ENCODE data around the gene GMDS.

The GMDS gene

GRCh38 chr6:2240961-2241360 lies 4.4 kb downstream of the GMDS start:
- no peak for DNase-seq (ENCODE audit: low read depth)

GRCh38 chr6:2237001-2237400 lies 8.4 kb downstream of the GMDS start:
- no peak for DNase-seq (ENCODE audit: low read depth)

- DNase-seq (ENCODE audit: low read depth) = no peak
These were observed 9.5 kb downstream of the GMDS start for GRCh38 chr6:2235777-2236495.

GRCh38 chr6:2232445-2232844 lies 13.0 kb downstream of the GMDS start:
- DNase-seq (ENCODE audit: low read depth) = no peak

GRCh38 chr6:2231438-2231837 lies 14.0 kb downstream of the GMDS start:
- no peak for DNase-seq (ENCODE audit: low read depth)

- no peak for DNase-seq (ENCODE audit: low read depth)
These were observed 14.6 kb downstream of the GMDS start for GRCh38 chr6:2230659-2231277.

GRCh38 chr6:2229742-2230141 lies 15.7 kb downstream of the GMDS start:
- no peak for DNase-seq (ENCODE audit: low read depth)

- DNase-seq (ENCODE audit: low read depth) = no peak
These were observed 16.4 kb downstream of the GMDS start for GRCh38 chr6:2229039-2229438.

GRCh38 chr6:2228392-2228791 lies 17.0 kb downstream of the GMDS start:
- no peak for DNase-seq (ENCODE audit: low read depth)

- DNase-seq (ENCODE audit: low read depth) = no peak
These were observed 18.6 kb downstream of the GMDS start for GRCh38 chr6:2226775-2227174.

GRCh38 chr6:2225422-2226392 lies 19.7 kb downstream of the GMDS start:
- no peak for DNase-seq (ENCODE audit: low read depth)

- DNase-seq (ENCODE audit: low read depth) = no peak
These were observed 20.5 kb downstream of the GMDS start for GRCh38 chr6:2224847-2225382.

GRCh38 chr6:2222275-2222842 lies 23.0 kb downstream of the GMDS start:
- no peak for DNase-seq (ENCODE audit: low read depth)

- no peak for DNase-seq (ENCODE audit: low read depth)
These were observed 23.6 kb downstream of the GMDS start for GRCh38 chr6:2221726-2222274.

GRCh38 chr6:2220154-2220553 lies 25.3 kb downstream of the GMDS start:
- no peak for DNase-seq (ENCODE audit: low read depth)

GRCh38 chr6:2218866-2219265 lies 26.5 kb downstream of the GMDS start:
- no peak for DNase-seq (ENCODE audit: low read depth)

GRCh38 chr6:2216794-2217383 lies 28.5 kb downstream of the GMDS start:
- DNase-seq (ENCODE audit: low read depth) = no peak

- DNase-seq (ENCODE audit: low read depth) = no peak
These were observed 30.1 kb downstream of the GMDS start for GRCh38 chr6:2215342-2215741.

- no peak for DNase-seq (ENCODE audit: low read depth)
These were observed 32.3 kb downstream of the GMDS start for GRCh38 chr6:2213086-2213485.

GRCh38 chr6:2209226-2209809 lies 36.1 kb downstream of the GMDS start:
- DNase-seq (ENCODE audit: low read depth) = no peak

- no peak for DNase-seq (ENCODE audit: low read depth)
These were observed 36.9 kb downstream of the GMDS start for GRCh38 chr6:2208468-2208867.
